ENCODE data around the gene KIAA0232. TPM values are rescaled to one million over a fixed set of nuclear protein-coding genes. Genes with fewer than 3 reads are reported as not detected.
A peak's percentile ranks its signal among the peaks of the same experiment; 100 is the strongest.
"Not testable (repeated sequence)": the region's sequence is repeated elsewhere in the genome, so short reads cannot be mapped to it uniquely, and the experiment has no call there.

KIAA0232 gene
- total RNA-seq, 1 donor from 2014 or later = 10.3 TPM

DNA sequence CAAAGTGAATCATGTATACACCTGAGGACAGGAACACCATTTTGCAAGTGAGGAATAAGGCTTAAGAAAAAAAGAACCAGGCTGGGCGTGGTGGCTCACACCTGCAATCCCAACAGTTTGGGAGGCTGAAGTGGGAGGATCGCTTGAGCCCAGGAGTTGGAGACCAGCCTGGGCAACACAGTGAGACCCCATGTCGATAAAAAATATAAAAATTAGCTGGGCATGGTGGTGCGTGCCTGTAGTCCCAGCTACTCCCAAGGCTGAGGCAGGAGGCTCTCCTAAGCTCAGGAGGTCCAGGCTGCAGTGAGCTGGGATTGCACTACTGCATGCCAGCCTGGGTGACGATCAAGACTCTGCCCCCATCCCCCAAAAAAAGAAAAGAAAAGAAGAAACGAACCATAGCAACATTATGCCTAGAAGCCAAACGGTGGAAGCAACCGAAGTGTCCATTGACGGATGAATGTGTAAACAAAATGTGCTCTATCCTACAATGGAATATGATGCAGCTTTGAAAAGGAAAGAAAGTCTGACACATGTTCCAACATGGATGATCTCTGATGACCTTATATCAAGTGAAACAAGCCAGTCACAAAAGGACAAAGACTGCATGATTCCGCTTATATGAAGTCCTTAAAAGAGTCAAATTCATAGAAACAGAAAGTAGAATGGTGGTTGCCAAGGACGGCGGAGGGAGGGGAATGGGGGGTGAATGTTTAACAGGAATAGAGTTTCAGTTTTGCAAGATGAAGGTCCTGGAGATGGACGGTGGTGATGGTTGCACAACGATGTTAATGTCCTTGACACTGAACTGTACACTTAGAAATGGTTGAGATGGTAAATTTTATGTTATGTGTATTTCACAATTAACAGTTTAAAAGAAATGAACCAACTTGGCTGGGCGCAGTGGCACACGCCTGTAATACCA is 8.6 kb upstream of the KIAA0232 start:
- no peak for DNase-seq (ENCODE audit: low read depth in 2 of 2)

DNA sequence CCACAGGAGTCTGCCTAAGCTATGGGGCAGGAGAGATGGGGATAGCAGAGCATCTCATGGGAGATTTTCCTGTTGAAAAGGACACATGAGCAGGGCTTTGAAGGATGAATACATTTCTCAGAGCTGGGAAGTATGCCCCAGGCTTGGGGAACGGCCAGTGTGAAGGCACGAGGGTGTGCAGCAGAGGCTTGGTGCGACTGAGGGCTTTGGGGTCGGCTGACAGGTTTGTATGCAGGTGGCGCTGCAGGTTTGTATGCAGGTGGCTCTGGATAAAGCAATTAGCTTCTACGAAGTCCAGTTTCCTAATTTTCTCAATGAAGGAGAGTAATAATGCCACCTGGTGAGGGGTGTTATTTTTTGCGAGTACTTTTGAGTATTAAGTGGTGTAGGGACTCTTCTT is 6.8 kb upstream of the KIAA0232 start:
- DNase-seq (ENCODE audit: low read depth in 2 of 2) = no peak

DNA sequence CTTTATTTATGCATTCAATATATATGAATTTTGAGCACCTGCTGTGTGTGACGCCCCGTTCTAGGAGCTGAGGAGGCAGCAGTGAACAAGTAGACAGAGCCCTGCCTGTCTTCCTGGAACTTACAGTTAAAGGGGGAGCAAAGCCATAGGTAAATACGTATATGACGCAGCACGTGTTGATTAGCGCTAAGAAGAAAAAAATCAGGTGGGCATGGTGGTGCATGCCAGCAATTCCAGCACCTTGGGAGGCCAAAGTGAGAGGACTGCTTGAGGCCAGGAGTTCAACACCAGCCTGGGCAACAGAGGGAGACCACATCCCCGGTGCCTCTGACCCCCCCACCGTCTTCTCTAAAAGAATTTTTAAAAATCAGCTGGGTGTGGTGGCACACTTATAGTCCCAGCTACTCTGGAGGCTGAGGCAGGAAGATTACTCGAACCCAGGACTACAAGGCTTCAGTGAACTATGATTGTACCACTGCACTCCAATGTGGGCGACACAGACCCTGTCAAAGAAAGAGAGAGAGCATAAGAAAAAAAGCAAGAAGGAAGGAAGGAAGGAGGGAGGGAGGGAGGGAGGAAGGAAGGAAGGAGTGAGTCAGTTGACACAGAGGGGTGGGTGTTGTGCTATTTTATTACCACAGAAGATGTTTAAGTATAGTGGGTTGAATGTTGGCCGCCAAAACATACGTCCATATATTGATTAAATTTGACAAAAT is 5.4 kb upstream of the KIAA0232 start:
- no peak for DNase-seq (ENCODE audit: low read depth in 2 of 2)

DNA sequence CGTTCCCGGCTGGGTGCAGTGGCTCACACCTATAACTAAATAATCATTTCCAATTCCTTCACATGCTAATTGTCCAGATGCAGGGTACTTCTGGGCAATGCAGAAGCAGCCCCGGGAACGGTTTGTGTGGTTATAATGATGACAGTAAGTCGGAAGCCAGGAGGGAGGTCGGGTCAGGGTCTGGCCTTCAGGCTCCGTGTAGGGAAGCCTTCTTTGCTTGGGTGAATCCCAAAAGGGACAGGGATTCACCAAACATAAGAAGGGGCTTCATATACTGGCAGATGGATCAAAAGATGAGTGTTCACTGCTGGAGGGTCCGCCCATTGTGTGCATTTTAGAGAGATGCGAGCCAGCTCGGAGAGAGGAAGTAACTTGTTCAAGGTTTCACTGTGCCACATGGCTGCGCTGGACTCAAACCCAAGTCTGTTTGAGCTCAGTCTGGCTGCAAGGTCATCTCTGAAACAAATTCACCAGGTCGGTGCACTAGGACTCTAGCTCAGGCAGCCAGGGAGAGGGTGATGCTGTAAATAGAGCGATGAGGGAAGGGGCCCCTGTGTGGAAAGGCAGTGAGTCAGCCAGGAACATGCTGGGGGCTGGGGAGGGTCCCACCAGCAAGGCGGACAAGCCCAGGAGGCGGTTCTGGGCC is 4.8 kb upstream of the KIAA0232 start:
- DNase-seq (ENCODE audit: low read depth in 2 of 2) = no peak

DNA sequence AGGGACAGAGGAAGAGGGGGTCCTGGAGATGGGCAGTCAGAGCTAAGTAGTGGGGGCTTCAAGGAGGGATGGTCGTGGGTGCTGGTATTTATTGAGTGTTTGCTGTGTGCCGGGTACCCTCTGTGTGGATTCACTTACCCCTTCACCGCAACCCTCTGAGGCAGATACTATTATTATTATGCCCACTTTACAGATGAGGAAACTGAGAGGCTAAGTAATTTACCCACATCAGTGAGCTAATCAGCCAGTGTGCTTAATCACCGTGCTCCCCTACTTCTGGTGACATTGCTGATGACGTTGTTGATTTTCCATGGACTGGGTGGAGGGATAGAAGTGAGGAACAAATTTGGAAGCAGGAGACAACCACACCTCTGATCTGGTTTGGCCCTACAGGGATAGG is 4.1 kb upstream of the KIAA0232 start:
- DNase-seq (ENCODE audit: low read depth in 2 of 2) = no peak

DNA sequence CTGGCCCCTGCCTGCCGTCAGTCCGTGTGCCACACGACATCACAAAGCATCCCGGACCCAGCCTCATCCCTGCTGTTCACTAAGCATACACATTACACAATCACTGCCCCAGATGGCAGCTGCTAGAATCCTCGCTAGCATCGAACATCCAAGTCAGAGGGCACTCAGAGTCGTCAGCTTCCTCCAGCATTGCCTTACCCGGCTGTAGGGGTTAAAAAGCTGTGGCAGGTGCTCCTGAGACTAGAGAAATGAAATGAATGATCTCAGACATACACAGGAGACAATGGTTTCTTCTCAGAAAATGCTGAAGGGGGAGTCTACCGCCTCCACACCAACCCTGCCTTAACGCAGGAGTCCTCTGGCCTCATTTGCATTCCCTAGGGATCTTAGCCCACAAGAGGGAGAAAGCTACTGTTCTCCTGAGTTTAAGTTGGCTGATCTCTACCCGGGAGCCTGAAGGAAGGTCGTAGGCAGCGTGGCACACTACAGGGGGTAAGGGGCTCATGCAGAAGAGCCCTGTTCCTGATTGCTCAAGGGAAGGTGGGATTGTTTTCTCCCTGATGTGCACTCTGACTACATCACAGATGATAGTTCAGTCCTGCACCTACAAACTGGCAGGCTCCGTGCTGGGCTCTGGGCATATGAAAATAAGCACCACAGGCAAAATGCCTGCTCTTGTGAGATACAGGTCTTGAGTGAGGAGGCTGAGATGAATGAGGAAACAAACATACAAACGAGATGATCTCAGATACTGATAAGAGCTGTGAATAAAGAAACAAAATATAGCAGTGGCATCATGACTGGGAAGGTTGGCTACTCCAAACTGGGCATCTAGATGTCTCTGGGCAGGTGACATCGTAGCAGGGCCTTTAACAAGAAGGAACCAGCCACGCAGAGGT is 2.6 kb upstream of the KIAA0232 start:
- DNase-seq (ENCODE audit: low read depth in 2 of 2) = no peak

DNA sequence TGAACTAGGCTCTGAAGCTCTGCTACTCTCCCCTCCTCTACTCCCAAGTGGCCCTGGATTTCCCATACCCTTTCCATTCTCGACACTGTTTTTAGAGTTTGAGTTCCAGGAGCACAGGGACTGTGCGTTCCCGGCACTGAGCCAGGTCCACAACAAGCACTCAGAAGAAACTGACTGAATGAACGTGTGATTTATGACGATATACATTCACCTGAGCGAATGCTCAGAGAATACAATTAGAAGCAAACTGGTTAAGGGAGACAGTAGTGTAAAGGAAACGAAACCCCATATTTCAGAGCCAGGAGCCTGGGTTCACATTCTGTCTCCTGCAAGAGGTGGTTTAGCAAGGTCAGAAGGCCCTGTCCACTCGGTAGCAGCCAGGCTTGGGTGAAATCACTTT is 1.4 kb upstream of the KIAA0232 start:
- no peak for DNase-seq (ENCODE audit: low read depth in 2 of 2)

DNA sequence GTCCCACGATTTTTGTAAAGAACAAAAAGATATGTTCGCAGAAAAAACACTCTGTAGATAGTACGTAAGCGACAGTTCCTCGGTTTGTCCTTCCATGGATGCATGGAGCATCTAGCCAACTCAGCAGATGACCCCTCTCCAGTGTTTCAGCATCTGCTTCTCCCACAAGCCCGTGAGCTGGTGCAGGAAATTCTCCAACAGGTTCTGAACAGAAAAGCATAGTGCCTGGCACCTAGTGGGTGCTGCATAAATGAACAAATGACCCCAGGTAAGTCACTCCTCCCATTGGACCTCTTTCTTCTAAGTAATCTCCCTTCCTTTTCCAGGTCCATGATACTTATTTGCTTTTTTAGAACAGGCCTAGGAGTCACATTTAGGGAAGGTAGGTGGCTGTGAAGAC is 966 bp upstream of the KIAA0232 start:
- DNase-seq (ENCODE audit: low read depth in 2 of 2) = no peak

DNA sequence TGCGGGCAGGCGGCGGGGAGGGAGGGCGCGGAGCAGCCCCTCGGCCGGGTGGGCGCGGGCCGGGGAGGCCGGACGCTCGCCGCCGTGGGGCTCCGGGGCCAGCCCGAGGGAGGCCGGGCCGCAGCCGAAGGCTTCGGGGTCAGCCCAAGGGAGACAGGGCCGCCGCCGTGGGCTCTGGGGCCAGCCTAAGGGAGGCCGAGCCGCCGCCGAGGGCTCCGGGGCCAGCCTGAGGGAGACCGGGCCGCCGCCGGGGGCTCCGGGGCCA is 251 bp downstream of the KIAA0232 start:
- no peak for DNase-seq (ENCODE audit: low read depth in 2 of 2)

DNA sequence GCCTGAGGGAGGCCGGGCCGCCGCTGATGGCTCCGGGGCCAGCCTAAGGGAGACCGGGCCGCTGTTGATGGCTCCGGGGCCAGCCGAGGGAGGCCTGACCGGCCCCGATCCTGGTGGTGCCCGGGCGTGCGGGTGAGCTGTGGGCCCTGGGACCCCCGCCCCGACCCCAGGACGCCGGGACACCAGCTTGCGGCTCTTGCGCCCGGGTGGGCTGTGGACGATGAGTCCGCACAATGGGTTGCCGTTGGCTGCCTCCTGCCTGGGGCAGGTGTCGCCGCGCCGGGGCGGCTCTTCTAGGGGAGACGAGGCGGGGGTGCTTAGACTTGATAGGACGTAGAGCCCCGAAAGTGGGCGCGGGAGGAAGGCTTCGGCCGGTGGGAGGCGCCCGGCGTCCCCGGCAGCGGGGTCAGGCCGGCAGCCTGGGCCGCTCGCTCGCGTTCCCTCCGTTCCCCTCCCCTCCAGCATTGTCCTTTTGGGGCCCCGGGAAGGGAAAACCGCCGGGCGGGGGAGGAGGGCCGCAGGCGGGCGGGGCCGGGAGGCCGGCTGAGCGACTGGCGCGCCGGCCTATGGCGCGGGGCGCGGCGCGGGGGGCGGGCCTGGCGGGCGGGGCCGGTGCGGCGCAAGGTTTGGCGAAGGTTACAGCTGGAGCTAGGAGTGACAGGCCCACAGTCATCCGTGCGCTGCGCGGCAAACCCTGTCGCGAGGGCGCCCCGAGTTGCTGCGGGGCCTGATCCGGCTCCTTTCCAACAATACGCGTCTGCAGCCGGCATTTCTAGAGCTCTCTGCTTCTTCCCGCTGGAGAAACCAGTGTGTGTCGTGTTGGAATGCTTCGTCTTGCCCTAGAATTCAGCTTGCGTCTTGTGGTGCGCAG is 819 bp downstream of the KIAA0232 start:
- DNase-seq (ENCODE audit: low read depth in 2 of 2) = peak; percentile 47 to 89

DNA sequence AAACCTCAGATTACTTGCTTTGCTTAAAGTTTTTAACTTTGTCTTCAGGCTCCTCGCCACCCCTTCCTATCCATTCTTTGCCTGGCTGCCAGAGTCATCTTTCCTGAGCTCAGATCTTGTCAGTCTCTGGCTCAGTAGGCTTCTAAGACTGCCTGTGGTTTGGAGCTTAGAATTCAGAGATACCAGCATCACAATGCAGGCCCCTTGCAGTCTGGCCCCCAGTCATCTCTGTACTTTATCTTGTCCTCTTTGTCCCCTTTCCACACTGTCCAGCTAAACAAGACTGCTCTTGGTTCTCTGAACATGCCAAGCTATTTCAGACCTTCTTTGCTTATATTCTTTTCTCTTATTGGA is 3.0 kb downstream of the KIAA0232 start:
- DNase-seq (ENCODE audit: low read depth in 2 of 2) = no peak

DNA sequence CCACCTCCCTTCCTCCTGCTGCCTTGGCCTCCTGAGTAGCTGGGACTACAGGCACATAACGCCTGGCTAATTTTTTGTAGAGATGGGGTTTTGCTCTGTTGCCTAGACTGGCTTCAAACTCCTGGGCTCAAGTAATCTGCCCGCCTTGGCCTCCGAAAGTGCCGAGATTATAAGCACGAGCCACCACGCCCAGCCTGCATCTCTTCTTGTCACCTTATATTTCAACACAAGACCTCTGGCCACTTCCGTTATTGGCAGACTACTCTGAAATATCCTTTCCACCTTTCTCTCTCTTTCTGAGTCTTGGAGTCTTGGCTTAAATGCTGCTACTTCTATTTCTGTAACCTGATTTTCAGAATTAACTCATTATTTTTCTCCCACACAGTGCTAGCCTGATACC is 5.6 kb downstream of the KIAA0232 start:
- no peak for DNase-seq (ENCODE audit: low read depth in 2 of 2)

DNA sequence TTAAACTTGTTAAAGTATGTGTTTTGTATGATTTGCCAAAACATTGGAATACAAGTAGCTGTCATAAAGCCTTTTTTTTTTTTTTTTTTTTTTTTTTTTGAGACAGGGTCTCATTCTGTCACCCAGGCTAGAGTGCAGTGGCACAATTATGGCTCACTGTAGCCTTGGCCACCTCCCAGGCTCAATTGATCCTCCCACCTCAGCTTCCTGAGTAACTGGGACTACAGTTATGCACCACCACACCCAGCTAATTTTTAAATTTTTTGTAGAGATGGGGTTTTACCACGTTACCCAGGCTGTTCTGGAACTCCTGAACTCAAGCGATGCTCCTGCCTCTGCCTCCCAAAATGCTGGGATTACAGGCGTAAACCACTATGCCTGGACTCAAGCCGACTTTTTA is 8.7 kb downstream of the KIAA0232 start:
- not testable (repeated sequence) for DNase-seq (ENCODE audit: low read depth in 2 of 2)

DNA sequence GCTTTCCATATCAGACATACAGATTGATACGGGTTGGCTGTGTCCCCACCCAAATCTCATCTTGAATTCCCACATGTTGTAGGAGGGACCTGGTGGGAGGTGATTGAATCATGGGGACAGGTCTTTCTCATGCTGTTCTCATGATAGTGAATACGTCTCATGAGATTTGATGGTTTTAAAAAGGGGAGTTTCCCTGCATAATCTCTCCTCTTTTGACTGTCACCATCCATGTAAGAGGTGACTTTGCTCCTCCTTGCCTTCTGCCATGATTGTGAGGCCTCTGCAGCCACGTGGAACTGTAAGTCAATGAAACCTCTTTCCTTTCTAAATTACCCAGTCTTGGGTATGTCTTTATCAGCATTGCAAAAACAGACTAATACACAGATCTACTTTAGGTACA is 9.3 kb downstream of the KIAA0232 start:
- not testable (repeated sequence) for DNase-seq (ENCODE audit: low read depth in 2 of 2)

DNA sequence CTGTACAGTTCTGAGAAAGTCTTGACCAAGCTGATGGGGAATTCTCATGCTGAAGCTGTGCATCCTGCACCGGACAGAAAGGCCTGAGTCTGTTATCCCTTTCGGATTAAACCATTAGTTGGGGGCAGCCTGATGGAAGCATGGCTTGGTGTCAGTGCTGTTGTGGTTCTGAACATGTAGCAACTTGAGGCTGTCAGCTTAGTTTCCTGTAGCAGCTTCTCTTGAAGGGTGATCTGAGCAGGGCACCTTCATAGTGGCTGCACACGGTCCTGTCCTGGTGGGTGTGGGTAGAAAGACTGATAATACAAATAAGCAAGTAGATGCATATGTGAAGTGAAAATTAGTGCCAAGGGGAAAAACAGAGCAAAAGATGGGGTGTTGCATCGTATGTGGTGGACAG is 11.7 kb downstream of the KIAA0232 start:
- DNase-seq (ENCODE audit: low read depth in 2 of 2) = no peak

DNA sequence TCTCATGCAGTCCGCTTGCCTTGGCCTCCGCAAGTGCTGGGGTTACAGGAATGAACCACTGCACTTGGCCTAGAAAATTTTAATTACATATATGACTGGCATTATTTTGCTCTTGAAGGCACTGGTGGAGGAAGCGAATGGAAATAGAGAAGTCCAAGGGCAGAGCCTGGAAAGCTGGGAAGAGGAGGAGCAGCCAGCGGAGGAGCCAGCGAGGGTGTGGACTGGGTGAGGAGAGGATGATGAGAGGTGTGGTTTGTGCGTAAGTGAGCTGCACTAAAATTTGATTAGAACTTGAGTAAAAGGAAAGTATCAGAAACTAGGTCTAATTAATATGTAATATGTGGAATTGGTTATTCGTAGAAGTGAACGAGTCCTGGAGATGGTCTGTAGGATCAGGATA is 13.3 kb downstream of the KIAA0232 start:
- no peak for DNase-seq (ENCODE audit: low read depth in 2 of 2)

DNA sequence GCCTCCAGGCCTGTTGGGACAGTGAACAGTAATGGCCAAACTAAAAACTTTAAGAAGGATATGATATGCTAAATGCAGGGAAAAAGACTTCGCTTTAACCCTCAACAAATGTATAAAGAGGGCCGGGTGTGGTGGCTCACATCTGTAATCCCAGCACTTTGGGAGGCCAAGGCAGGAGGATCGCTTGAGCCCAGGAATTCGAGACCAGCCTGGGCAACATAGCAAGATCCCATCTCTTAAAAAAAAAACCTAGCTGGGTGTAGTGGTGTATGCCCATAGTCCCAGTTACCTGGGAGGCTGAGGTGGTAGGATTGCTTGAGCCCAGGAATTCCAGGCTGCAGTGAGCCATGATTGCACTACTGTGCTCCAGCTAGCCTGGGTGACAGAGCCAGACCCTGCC is 14.8 kb downstream of the KIAA0232 start:
- not testable (repeated sequence) for DNase-seq (ENCODE audit: low read depth in 2 of 2)

DNA sequence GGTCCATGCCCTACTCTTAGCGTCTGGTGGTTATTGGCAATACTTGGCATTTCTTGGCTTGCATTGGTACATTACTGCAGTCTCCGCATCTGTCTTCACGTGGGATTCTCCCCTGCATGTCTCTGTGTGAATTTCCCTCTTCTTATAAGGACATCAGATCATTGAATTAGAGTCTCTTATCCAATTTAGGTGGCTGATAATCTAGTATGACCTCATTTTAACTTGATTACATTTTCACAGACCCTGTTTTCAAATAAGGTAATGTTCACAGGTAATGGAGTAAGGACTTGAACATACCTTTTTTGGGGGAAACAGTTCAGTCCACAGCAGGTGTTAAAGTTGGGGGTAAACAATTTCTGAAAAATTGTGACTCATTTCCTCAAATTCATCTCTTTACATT is 16.6 kb downstream of the KIAA0232 start:
- DNase-seq (ENCODE audit: low read depth in 2 of 2) = no peak

DNA sequence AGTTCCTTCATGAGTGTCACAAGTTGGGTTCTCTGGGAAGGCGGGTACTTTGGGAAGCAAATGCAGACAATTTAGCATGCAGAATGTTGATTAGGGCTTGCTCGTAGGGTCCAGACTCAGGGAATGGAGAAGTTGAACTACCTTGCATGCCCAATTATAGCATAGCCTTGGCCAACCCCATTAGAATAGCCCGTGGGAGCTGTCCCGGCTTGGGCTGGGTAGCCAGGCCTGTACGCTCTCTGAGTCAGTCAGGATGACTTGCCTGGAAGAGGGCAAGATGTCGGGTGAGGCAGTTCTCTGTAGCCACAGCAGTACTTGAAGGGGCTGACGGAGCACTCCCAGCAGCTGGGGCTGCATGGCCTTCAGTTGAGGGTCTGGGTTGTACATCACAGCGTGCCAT is 19.5 kb downstream of the KIAA0232 start:
- no peak for DNase-seq (ENCODE audit: low read depth in 2 of 2)

DNA sequence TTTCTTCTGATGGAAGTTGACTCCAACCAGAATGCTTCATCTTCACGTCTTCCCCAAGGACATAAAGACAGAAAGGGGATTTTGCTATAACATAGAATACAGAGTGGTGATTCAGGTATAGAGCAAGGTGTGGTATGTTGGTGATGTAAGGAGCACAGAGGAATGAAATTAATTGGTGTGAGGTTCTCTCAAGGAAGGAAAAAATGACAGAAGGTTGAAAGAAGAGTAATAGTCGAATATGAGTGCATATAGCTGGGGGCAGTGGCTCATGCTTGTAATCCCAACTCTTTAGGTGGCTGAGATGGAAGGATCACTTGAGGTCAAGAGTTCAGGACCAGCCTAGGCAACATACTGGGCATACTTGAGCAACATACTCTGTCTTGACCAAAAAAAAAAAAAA is 20.1 kb downstream of the KIAA0232 start:
- no peak for DNase-seq (ENCODE audit: low read depth in 2 of 2)

DNA sequence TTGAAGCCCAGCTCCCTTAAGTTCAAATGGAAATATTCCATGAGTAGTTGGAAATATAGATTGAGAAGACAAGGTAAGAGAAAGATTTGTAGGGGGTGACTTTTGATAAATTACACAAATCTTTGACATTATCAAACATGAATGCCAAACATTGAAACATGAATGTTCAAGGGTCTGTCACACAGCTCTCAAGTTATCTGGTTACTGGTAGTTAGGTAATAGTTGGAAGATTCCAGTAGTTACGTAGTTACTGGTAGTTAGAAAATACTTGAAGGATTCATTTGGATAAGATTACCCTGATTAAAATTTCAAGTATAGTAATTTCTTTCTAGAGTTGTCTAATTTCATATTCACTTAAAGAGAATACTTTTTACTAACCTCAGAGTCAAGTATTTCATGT is 20.7 kb downstream of the KIAA0232 start:
- no peak for DNase-seq (ENCODE audit: low read depth in 2 of 2)

All from dermis microvascular lymphatic vessel endothelial cell (primary cell).